IMR-90 (cell line): ENCODE data around the gene GIMD1. TPM values are rescaled to one million over a fixed set of nuclear protein-coding genes. Genes with fewer than 3 reads are reported as not detected.

Experiments used
- ATAC-seq: fragments of 200-7000 bp; cut with Tn5 transposase; 2 replicates; pipeline ENCODE4 v1.9.1; 2020; ENCODE audit warnings: low read depth, mild to moderate bottlenecking, moderate library complexity
- BruUV-seq: library from RNA; stranded (reverse); fragments of 400-500 nt; replicated peaks from 2 replicates; lab custom pipeline; 2021; lab: Mats Ljungman, UMichigan
- CTCF ChIA-PET: fragments of 300-600 bp; formaldehyde crosslinking; extraction: SDS; loops from one replicate; lab custom pipeline; 2021; ENCODE audit warnings: antibody characterized with exemption; lab: Yijun Ruan, JAX
- POLR2A ChIA-PET: fragments of 300-600 bp; sonication (Branson Sonifier 250); formaldehyde crosslinking; loops from one replicate; lab custom pipeline; 2022; ENCODE audit warnings: antibody characterized with exemption; ENCODE audit not compliant: unreplicated experiment; lab: Charles Lee
- DNase-seq: peaks from one replicate; pipeline ENCODE4 v3.0.0; 2013
- H2AFZ ChIP-seq: replicated peaks from 2 replicates; pipeline ENCODE3; 2013; ENCODE audit warnings: low read length, mild to moderate bottlenecking; ENCODE audit not compliant: poor library complexity
- H2AK5ac ChIP-seq: 2 replicates; pipeline ENCODE4 v1.6.1; 2013; ENCODE audit warnings: low read depth, low read length, inconsistent platforms
- H2AK9ac ChIP-seq: replicated peaks from 2 replicates; pipeline ENCODE3; 2013; ENCODE audit warnings: mild to moderate bottlenecking, low read depth, low read length, moderate library complexity; ENCODE audit not compliant: poor library complexity
- H2BK120ac ChIP-seq: 2 replicates; pipeline ENCODE4 v1.6.1; 2013; ENCODE audit warnings: low read depth, low read length, inconsistent platforms
- H2BK15ac ChIP-seq: 3 replicates; pipeline ENCODE4 v1.6.1; 2013; ENCODE audit warnings: low read depth, low read length, inconsistent platforms
- H2BK20ac ChIP-seq: 2 replicates; pipeline ENCODE4 v1.6.1; 2013; ENCODE audit warnings: low read depth, mild to moderate bottlenecking, inconsistent platforms, low read length, moderate library complexity
- H2BK5ac ChIP-seq: 2 replicates; pipeline ENCODE4 v1.6.1; 2013; ENCODE audit warnings: mild to moderate bottlenecking, low read depth, low read length, inconsistent platforms; ENCODE audit not compliant: poor library complexity, severe bottlenecking
- H3K14ac ChIP-seq: replicated peaks from 2 replicates; pipeline ENCODE4 v1.6.1; 2013; ENCODE audit warnings: low read depth, low read length, inconsistent platforms
- H3K18ac ChIP-seq: 2 replicates; pipeline ENCODE4 v1.6.1; 2013; ENCODE audit warnings: low read depth, low read length, control low read depth
- H3K23ac ChIP-seq: 2 replicates; pipeline ENCODE4 v1.6.1; 2013; ENCODE audit warnings: low read depth, low read length, inconsistent platforms
- H3K27ac ChIP-seq: 2 replicates; pipeline ENCODE4 v1.5.1; 2013; ENCODE audit warnings: mild to moderate bottlenecking, control low read depth, low read length; ENCODE audit not compliant: insufficient read depth
- H3K27me3 ChIP-seq: 2 replicates; pipeline ENCODE4 v1.6.1; 2013; ENCODE audit warnings: low read length; ENCODE audit not compliant: control insufficient read depth, insufficient read depth
- H3K36me3 ChIP-seq: 2 replicates; pipeline ENCODE4 v1.6.1; 2013; ENCODE audit warnings: low read length, mixed read lengths; ENCODE audit not compliant: control insufficient read depth, insufficient read depth
- H3K4ac ChIP-seq: 2 replicates; pipeline ENCODE4 v1.6.1; 2013; ENCODE audit warnings: low read depth, low read length, inconsistent platforms
- H3K4me1 ChIP-seq: 2 replicates; pipeline ENCODE4 v1.6.1; 2013; ENCODE audit warnings: low read length, mixed read lengths; ENCODE audit not compliant: control insufficient read depth, insufficient read depth
- H3K4me2 ChIP-seq: 2 replicates; pipeline ENCODE4 v1.6.1; 2013; ENCODE audit warnings: low read depth, mild to moderate bottlenecking, control low read depth, low read length, moderate library complexity
- H3K4me3 ChIP-seq: 2 replicates; pipeline ENCODE4 v1.5.1; 2013; ENCODE audit warnings: low read depth, mild to moderate bottlenecking, control low read depth, low read length, moderate library complexity; ENCODE audit not compliant: insufficient read depth
- H3K56ac ChIP-seq: 2 replicates; pipeline ENCODE4 v1.6.1; 2013; ENCODE audit warnings: low read length, inconsistent platforms; ENCODE audit not compliant: insufficient read depth; ENCODE audit errors: extremely low read depth
- H3K79me1 ChIP-seq, 2 experiments: 2 replicates each; pipeline ENCODE4 v1.6.1; 2013; ENCODE audit warnings: low read length in 2 of 2, inconsistent platforms in 1 of 2, low read depth in 1 of 2
- H3K9ac ChIP-seq: 2 replicates; pipeline ENCODE4 v1.6.1; 2013; ENCODE audit warnings: low read depth, low read length, control low read depth
- H3K9me1 ChIP-seq: 2 replicates; pipeline ENCODE4 v1.6.1; 2013; ENCODE audit warnings: low read length, inconsistent platforms; ENCODE audit not compliant: insufficient read depth
- H3K9me3 ChIP-seq: 2 replicates; pipeline ENCODE4 v1.6.1; 2013; ENCODE audit warnings: low read length; ENCODE audit not compliant: control insufficient read depth, insufficient read depth
- H4K20me1 ChIP-seq: 2 replicates; pipeline ENCODE4 v1.6.1; 2013; ENCODE audit warnings: low read length, inconsistent platforms; ENCODE audit not compliant: insufficient read depth
- H4K5ac ChIP-seq: 2 replicates; pipeline ENCODE4 v1.6.1; 2013; ENCODE audit warnings: mild to moderate bottlenecking, low read depth, low read length, control low read depth
- H4K8ac ChIP-seq, 2 experiments: 2 replicates each; pipeline ENCODE4 v1.6.1; 2013; ENCODE audit warnings: low read depth in 2 of 2, low read length in 2 of 2, control low read depth in 1 of 2, inconsistent platforms in 1 of 2
- H4K91ac ChIP-seq: 2 replicates; pipeline ENCODE4 v1.6.1; 2013; ENCODE audit warnings: low read depth, low read length, inconsistent platforms; ENCODE audit not compliant: insufficient read depth
- BHLHE40 ChIP-seq: fragments of 150-350 bp; IDR thresholded peaks from 2 replicates; pipeline ENCODE4 v1.6.1; 2016; ENCODE audit warnings: mild to moderate bottlenecking, low read depth, low read length
- CEBPB ChIP-seq: IDR thresholded peaks from 2 replicates; pipeline ENCODE4 v1.6.1; 2012; ENCODE audit warnings: low read depth, low read length, improper control_type of control experiment
- CHD1 ChIP-seq: IDR thresholded peaks from 2 replicates; pipeline ENCODE4 v1.6.1; 2012; ENCODE audit warnings: low read depth, low read length, improper control_type of control experiment
- FOS ChIP-seq: fragments of 150-350 bp; IDR thresholded peaks from 2 replicates; pipeline ENCODE4 v1.6.1; 2016; ENCODE audit warnings: low read depth, low read length
- MAFK ChIP-seq: IDR thresholded peaks from 2 replicates; pipeline ENCODE4 v1.6.1; 2012; ENCODE audit warnings: low read depth, low read length, improper control_type of control experiment
- MAZ ChIP-seq: IDR thresholded peaks from 2 replicates; pipeline ENCODE4 v1.6.1; 2012; ENCODE audit warnings: low read depth, mild to moderate bottlenecking, low read length, improper control_type of control experiment, moderate library complexity, borderline replicate concordance
- MXI1 ChIP-seq: IDR thresholded peaks from 2 replicates; pipeline ENCODE4 v1.6.1; 2012; ENCODE audit warnings: low read depth, mild to moderate bottlenecking, low read length, moderate library complexity, borderline replicate concordance
- RFX5 ChIP-seq: IDR thresholded peaks from 2 replicates; pipeline ENCODE4 v1.8.0; 2012; ENCODE audit warnings: low read depth, mild to moderate bottlenecking, low read length, moderate library complexity
- dilution Hi-C: fragments of 300-500 bp; cut with HindIII; formaldehyde crosslinking; loops from one replicate; pipeline ENCODE4 v1.14.3; 2018; ENCODE audit warnings: low sequenced_read_pairs; ENCODE audit not compliant: unreplicated experiment
- in situ Hi-C: fragments of 300-500 bp; cut with MboI; formaldehyde crosslinking; loops from 3 replicates; pipeline ENCODE4 v1.14.3; 2019; ENCODE audit warnings: low sequenced_read_pairs, inconsistent platforms, mixed read lengths
- intact Hi-C: fragments of 100-400 bp; cut with micrococcal nuclease; formaldehyde crosslinking; loops from 2 replicates; pipeline ENCODE4 v1.10.0; 2022
- polyA plus RNA-seq, 3 experiments: library from polyadenylated mRNA; depleted of rRNA; stranded (reverse); fragments of >200 nt; gene quantifications; 2 replicates each; pipeline ENCODE4 v1.2.3, GENCODE V29; 2012; ENCODE audit warnings: low replicate concordance in 1 of 3
- total RNA-seq: library from RNA; depleted of rRNA; stranded (reverse); fragments of >200 nt; gene quantifications from 2 replicates; pipeline ENCODE4 v1.2.3, GENCODE V29; 2012

GIMD1 gene
- total and polyA plus RNA-seq, 2 of the 4 experiments (the other 2 are of a cell fraction), result 0.07 TPM; not detected in 1

GRCh38 chr4:106366026-106366425 is 2.6 kb downstream of the GIMD1 start:
- Histone ChIP-seq H3K4me1 (peaks cover 8% of the 10 kb centered on the region), H3K4me2 (peak overlapping the region; percentile 64; the same call in 1 of the 2 replicates), H3K27ac (peak overlapping the region; percentile 53; the same call in 1 of the 2 replicates), H4K5ac (peak overlapping the region; percentile 55; the same call in 1 of the 2 replicates), H3K4ac (peak overlapping the region; percentile 37), H2AK9ac (no peak overlapping the region), H3K14ac (no peak overlapping the region), H3K4me3 (no peak overlapping the region), H3K9me1 (0 out of 2 replicates have a peak, but pooled peaks cover 6% of the 10 kb centered on the region), H3K56ac (no peak overlapping the region), H3K36me3 (no peaks in the 10 kb centered on the region), H3K18ac (peak overlapping the region; percentile 63; the same call in 1 of the 2 replicates), H3K79me1 (no peaks in the 10 kb centered on the region), H2AFZ (no peak overlapping the region), H2BK15ac (no peak overlapping the region), H2BK120ac (peak overlapping the region; percentile 9; the same call in 1 of the 2 replicates), H2BK5ac (peak overlapping the region; percentile 63), H3K23ac (0 out of 2 replicates have a peak overlapping the region, but pooled peaks have one; percentile 28), H2AK5ac (no peak overlapping the region; the same call in 1 of the 2 replicates), H4K91ac (no peak overlapping the region), H3K27me3 (no peaks in the 10 kb centered on the region; the same call in 1 of the 2 replicates), H2BK20ac (no peak overlapping the region; the same call in 1 of the 2 replicates), H3K9ac (no peak overlapping the region), H3K9me3 (no peaks in the 10 kb centered on the region), H4K20me1 (peaks cover 3% of the 10 kb centered on the region; the same call in 1 of the 2 replicates), H4K8ac (0 out of 4 replicates have a peak overlapping the region, but pooled peaks of 1 of the 2 experiments have one; percentile 19)
- peak; percentile 65 for DNase-seq
- POLR2A ChIA-PET, result no interaction called here
- ATAC-seq, result peak; percentile 19
- no TSS peak for BruUV-seq
- CTCF ChIA-PET, result interaction anchor here (0.8 kb wide), 1 partner anchor 139 kb away, joined by 3 read pairs; no protein-coding TSS in a partner anchor
- TF ChIP-seq CEBPB (no peak), MAFK (no peak), CHD1 (no peak), BHLHE40 (no peak), MAZ (no peak), RFX5 (no peak), FOS (no peak), MXI1 (no peak)
- in situ Hi-C loops, result no loop called here
- intact Hi-C loops, result loop anchor here (5.0 kb wide), 1 partner anchor 816 kb away; no protein-coding TSS in a partner anchor
- dilution Hi-C loops, result no loop called here
